ENCODE results near the gene CA9. TPM values are rescaled to one million over a fixed set of nuclear protein-coding genes. Genes with fewer than 3 reads are reported as not detected.
A peak's percentile ranks its signal among the peaks of the same experiment; 100 is the strongest.

The CA9 gene
- total and polyA plus RNA-seq, 4 donors = 0.88 to 2.4 (median 1.3) TPM

- Histone ChIP-seq H3K36me3 (ENCODE audit: control insufficient read depth in 4 of 4, insufficient read depth in 4 of 4, low read length in 4 of 4) (peaks cover 8 to 24% (median 12%) of the 10 kb centered on the region in 4 donors), H3K27me3 (ENCODE audit: control insufficient read depth in 3 of 3, insufficient read depth in 3 of 3, low read length in 2 of 3) (no peaks in the 10 kb centered on the region), H3K27ac (ENCODE audit: low read depth in 1 of 2, low read length in 1 of 2) (no peak overlapping the region), H3K9me3 (ENCODE audit: control insufficient read depth in 4 of 4, insufficient read depth in 3 of 4, low read length in 3 of 4) (no peaks in the 10 kb centered on the region), H3K9ac (ENCODE audit: insufficient read depth in 1 of 2, low read length in 2 of 2) (no peak overlapping the region), H3K4me3 (no peak overlapping the region), H3K4me1 (ENCODE audit: control insufficient read depth in 5 of 5, insufficient read depth in 5 of 5, low read length in 5 of 5) (peaks cover 0 to 23% (median 4%) of the 10 kb centered on the region in 5 donors)
- ATAC-seq (ENCODE audit: insufficient read depth, low FRiP score) (no peak), DNase-seq (no peak)
- no peak for TF ChIP-seq CTCF (IDR thresholded peaks at IDR 0.05; ENCODE audit: control extremely low read depth, extremely low read depth)
- 86 to 88% methylated on average over 10 of the region's 10 CpGs for WGBS, 2 donors
Measured at GRCh38 chr9:35682520-35683315, 9.0 kb downstream of the CA9 start.

- Histone ChIP-seq H3K36me3 (ENCODE audit: control insufficient read depth in 4 of 4, insufficient read depth in 4 of 4, low read length in 4 of 4) (peaks cover 8 to 24% (median 12%) of the 10 kb centered on the region in 4 donors), H3K27ac (ENCODE audit: low read depth in 1 of 2, low read length in 1 of 2) (no peak overlapping the region), H3K9me3 (ENCODE audit: control insufficient read depth in 4 of 4, insufficient read depth in 3 of 4, low read length in 3 of 4) (no peaks in the 10 kb centered on the region), H3K4me1 (ENCODE audit: control insufficient read depth in 5 of 5, insufficient read depth in 5 of 5, low read length in 5 of 5) (peaks cover 2 to 25% (median 8%) of the 10 kb centered on the region in 5 donors), H3K27me3 (ENCODE audit: control insufficient read depth in 3 of 3, insufficient read depth in 3 of 3, low read length in 2 of 3) (no peaks in the 10 kb centered on the region), H3K9ac (ENCODE audit: insufficient read depth in 1 of 2, low read length in 2 of 2) (no peak overlapping the region), H3K4me3 (no peak overlapping the region)
- peak in 1 of 3 donors; percentile 39 for DNase-seq
- 65 to 76% methylated on average over 2 of the region's 2 CpGs for WGBS, 2 donors
- TF ChIP-seq CTCF (IDR thresholded peaks at IDR 0.05; ENCODE audit: control extremely low read depth, extremely low read depth) = no peak
- ATAC-seq (ENCODE audit: insufficient read depth, low FRiP score) = no peak
Measured at GRCh38 chr9:35683323-35683722, 9.6 kb downstream of the CA9 start.

GRCh38 chr9:35684921-35685320 lies 11.2 kb downstream of the CA9 start:
- Histone ChIP-seq H3K9ac (ENCODE audit: insufficient read depth in 1 of 2, low read length in 2 of 2) (no peak overlapping the region), H3K27me3 (ENCODE audit: control insufficient read depth in 3 of 3, insufficient read depth in 3 of 3, low read length in 2 of 3) (no peaks in the 10 kb centered on the region), H3K4me1 (ENCODE audit: control insufficient read depth in 5 of 5, insufficient read depth in 5 of 5, low read length in 5 of 5) (peaks cover 2 to 30% (median 11%) of the 10 kb centered on the region in 5 donors), H3K4me3 (no peak overlapping the region), H3K27ac (ENCODE audit: low read depth in 1 of 2, low read length in 1 of 2) (no peak overlapping the region), H3K36me3 (ENCODE audit: control insufficient read depth in 4 of 4, insufficient read depth in 4 of 4, low read length in 4 of 4) (peaks cover 8 to 24% (median 12%) of the 10 kb centered on the region in 4 donors), H3K9me3 (ENCODE audit: control insufficient read depth in 4 of 4, insufficient read depth in 3 of 4, low read length in 3 of 4) (no peaks in the 10 kb centered on the region)
- ATAC-seq (ENCODE audit: insufficient read depth, low FRiP score) (no peak), DNase-seq (no peak)
- 96 to 97% methylated on average over 10 of the region's 10 CpGs for WGBS, 2 donors
- TF ChIP-seq CTCF (IDR thresholded peaks at IDR 0.05; ENCODE audit: control extremely low read depth, extremely low read depth) = no peak
